SKM-1 treated with dmso at 0.1 percent for 144 hours (cell line): Measurements from ENCODE around the gene WDSUB1.

Experiments used
- DNase-seq: peaks from one replicate; lab custom pipeline; 2025; ENCODE audit not compliant: unreplicated experiment; lab: John Stamatoyannopoulos, UW

Gene WDSUB1

GRCh38 chr2:159285929-159286708, at the start of gene WDSUB1:
WDSUB1 (minus strand) TSS chr2:159286703; CDS start chr2:159283069, 3,634 bp downstream.
- DNase-seq: no peak

GRCh38 chr2:159326569-159327255, 40.2 kb upstream of the WDSUB1 start:
- peak; percentile 72 for DNase-seq

- DNase-seq: no peak
Observed at GRCh38 chr2:159322419-159322818, 35.9 kb upstream of the WDSUB1 start.

- DNase-seq: no peak
Observed at GRCh38 chr2:159317392-159318088, 31.0 kb upstream of the WDSUB1 start.

GRCh38 chr2:159307942-159308341, 21.4 kb upstream of the WDSUB1 start:
- no peak for DNase-seq

- DNase-seq: no peak
Observed at GRCh38 chr2:159300586-159300985, 14.1 kb upstream of the WDSUB1 start.

- DNase-seq: no peak
Observed at GRCh38 chr2:159298967-159299366, 12.5 kb upstream of the WDSUB1 start.

- no peak for DNase-seq
Observed at GRCh38 chr2:159297042-159297707, 10.7 kb upstream of the WDSUB1 start.

- DNase-seq: no peak
Observed at GRCh38 chr2:159292157-159292556, 5.7 kb upstream of the WDSUB1 start.

- DNase-seq: peak; percentile 65
Observed at GRCh38 chr2:159290289-159290907, 3.9 kb upstream of the WDSUB1 start.

GRCh38 chr2:159287733-159288132, 1.2 kb upstream of the WDSUB1 start:
- no peak for DNase-seq

- DNase-seq: peak; percentile 97
Observed at GRCh38 chr2:159286709-159287441, 372 bp upstream of the WDSUB1 start.

GRCh38 chr2:159285433-159285832, 1.1 kb downstream of the WDSUB1 start:
- no peak for DNase-seq

- no peak for DNase-seq
Observed at GRCh38 chr2:159283529-159283928, 3.0 kb downstream of the WDSUB1 start.

- DNase-seq: no peak
Observed at GRCh38 chr2:159281002-159281401, 5.5 kb downstream of the WDSUB1 start.

GRCh38 chr2:159279700-159280099, 6.8 kb downstream of the WDSUB1 start:
- DNase-seq: no peak

- no peak for DNase-seq
Observed at GRCh38 chr2:159275111-159275510, 11.4 kb downstream of the WDSUB1 start.

- DNase-seq: no peak
Observed at GRCh38 chr2:159272156-159272555, 14.3 kb downstream of the WDSUB1 start.

- no peak for DNase-seq
Observed at GRCh38 chr2:159270744-159271379, 15.6 kb downstream of the WDSUB1 start.

GRCh38 chr2:159267921-159268320, 18.6 kb downstream of the WDSUB1 start:
- no peak for DNase-seq
